ENCODE measurements around the gene LTBP3.

Gene LTBP3

DNA sequence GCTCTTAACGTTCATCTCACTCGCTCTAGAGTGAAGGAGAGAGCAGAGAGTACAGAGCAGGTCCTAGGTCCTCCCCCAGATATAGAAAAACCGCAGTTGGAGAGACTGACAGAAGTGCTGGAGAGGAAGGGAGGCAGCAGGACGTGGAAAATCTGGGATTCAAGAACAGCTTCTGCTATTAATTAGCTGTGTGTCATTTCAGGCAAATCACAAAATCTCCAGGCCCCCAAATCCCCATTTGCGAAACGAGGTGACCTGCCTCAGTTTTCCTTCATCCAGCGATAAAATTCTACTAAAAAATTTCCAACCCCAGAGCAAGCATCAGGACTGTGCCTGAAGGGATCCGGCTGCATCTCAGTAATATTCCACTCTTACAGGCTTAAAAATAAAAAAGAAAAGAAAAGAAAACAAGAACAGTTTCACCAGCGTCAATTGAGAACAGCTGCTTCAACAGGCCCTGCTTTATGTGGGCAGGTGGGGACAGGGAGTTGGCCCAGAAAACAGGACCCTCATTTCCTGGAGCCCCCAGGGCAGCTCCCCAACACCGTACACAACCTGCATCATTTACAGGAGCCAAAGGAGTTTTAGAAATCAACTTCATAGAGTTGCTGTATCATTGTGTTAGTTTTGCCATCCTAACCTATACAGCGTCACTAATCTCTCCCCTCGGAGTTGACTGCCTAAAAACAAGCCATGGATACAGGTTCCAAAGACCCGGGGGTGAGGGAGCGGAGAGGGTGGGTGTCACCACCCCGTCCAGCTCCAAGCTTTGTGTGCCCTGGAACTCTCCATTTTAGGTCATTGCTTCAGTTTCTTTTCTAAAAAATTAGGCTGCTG, 61.6 kb downstream of the LTBP3 start:
- no peaks in the 10 kb centered on the region for H3K27me3 ChIP-seq (ENCODE audit: control insufficient read depth in 2 of 2, insufficient read depth in 2 of 2, low read length in 2 of 2)
- peak overlapping the region; percentile 78 to 81 for H3K9ac ChIP-seq (ENCODE audit: low read depth in 1 of 2, low read length in 2 of 2)
- H3K27ac ChIP-seq (ENCODE audit: low read depth in 2 of 2, low read length in 2 of 2), result peak overlapping the region; percentile 100
- peaks cover 9 to 14% of the 10 kb centered on the region in 2 donors for H3K36me3 ChIP-seq (ENCODE audit: control insufficient read depth in 2 of 2, insufficient read depth in 2 of 2, low read length in 2 of 2)
- H3K9me3 ChIP-seq (ENCODE audit: control insufficient read depth in 2 of 2, low read length in 2 of 2), result peaks cover 0 to 2% of the 10 kb centered on the region in 2 donors
- peak overlapping the region; percentile 62 to 65 for H3K4me3 ChIP-seq (ENCODE audit: low read length in 2 of 2)
- peaks cover 40 to 48% of the 10 kb centered on the region in 2 donors for H3K4me1 ChIP-seq (ENCODE audit: control insufficient read depth in 2 of 2, insufficient read depth in 2 of 2, low read length in 2 of 2)

DNA sequence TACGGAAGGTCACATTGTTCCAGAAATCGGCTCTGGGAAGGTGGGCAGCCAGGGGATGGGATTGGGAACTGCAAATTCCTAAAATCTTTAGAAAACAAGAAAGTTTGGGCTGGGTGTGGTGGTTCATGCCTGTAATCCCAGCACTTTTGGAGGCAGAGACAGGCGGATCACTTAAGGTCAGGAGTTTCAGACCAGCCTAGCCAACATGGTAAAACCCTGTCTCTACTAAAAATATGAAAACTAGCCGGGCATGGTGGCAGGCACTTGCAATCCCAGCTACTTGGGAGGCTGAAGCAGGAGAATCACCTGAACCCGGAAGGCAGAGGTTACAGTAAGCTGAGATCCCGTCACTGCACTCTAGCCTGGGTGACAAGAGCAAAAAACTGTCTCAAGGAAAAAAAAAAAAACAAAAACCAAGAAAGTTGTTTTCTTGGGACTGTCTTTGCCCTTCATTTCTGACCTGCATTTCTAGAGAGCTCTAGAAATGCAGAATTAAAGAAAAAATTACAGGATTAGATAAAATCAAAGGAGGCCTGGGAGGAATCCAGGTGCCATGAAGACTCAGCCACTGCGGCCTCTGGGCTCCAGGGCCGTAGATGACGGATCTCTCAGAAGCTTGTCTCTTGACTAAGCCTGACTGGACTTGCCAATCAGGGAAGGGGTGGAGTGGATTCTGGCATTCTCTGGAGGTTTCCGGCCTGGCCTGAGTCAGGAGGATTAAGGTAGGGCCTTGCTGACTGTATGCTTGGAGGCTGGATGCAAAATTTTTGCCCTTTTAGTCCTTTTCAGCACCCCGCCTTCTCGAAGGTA, 64.6 kb downstream of the LTBP3 start:
- peaks cover 70 to 77% of the 10 kb centered on the region in 2 donors for H3K4me1 ChIP-seq (ENCODE audit: control insufficient read depth in 2 of 2, insufficient read depth in 2 of 2, low read length in 2 of 2)
- H3K27ac ChIP-seq (ENCODE audit: low read depth in 2 of 2, low read length in 2 of 2), result peak overlapping the region; percentile 92 to 96
- H3K9ac ChIP-seq (ENCODE audit: low read depth in 1 of 2, low read length in 2 of 2), result peak overlapping the region; percentile 47 to 76
- no peaks in the 10 kb centered on the region for H3K36me3 ChIP-seq (ENCODE audit: control insufficient read depth in 2 of 2, insufficient read depth in 2 of 2, low read length in 2 of 2)
- no peaks in the 10 kb centered on the region for H3K9me3 ChIP-seq (ENCODE audit: control insufficient read depth in 2 of 2, low read length in 2 of 2)
- H3K4me3 ChIP-seq (ENCODE audit: low read length in 2 of 2), result no peak overlapping the region
- H3K27me3 ChIP-seq (ENCODE audit: control insufficient read depth in 2 of 2, insufficient read depth in 2 of 2, low read length in 2 of 2), result no peaks in the 10 kb centered on the region

DNA sequence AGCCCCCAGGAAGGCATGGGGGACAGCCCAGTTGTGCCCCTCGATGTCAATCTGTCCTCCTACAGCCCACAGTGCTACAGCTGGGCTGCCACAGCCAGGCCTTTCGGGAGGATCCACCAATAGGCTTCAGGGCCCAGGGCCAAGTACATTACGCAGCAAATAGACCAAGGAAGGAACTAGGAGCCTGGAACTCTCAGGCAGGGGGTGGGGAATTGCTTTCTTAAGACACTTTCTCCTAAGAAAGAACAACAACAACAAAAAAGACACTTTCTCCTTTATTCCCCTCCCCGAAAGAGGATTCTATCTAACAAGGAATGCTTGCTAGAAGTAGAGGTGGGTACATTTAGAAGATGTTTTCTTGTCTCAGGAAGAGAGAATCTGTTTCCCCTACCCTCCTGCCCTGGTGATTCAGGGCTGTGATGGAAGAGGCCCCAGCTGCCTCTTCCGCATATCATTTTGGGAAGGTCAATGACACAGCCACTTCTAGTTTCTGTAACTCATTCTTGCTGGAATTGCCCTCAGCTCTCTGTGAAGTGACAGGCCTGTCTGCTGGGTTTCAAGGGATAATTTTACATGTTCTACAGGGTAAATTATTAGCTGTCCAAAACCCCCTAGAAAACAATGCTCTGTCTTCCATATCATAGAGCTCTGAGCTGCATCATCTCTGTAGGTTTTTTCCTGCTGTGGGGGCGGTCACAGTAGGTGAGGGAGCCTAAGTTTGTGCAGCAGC, 65.4 kb downstream of the LTBP3 start:
- peak overlapping the region; percentile 92 to 96 for H3K27ac ChIP-seq (ENCODE audit: low read depth in 2 of 2, low read length in 2 of 2)
- H3K27me3 ChIP-seq (ENCODE audit: control insufficient read depth in 2 of 2, insufficient read depth in 2 of 2, low read length in 2 of 2), result no peaks in the 10 kb centered on the region
- H3K9me3 ChIP-seq (ENCODE audit: control insufficient read depth in 2 of 2, low read length in 2 of 2), result no peaks in the 10 kb centered on the region
- H3K9ac ChIP-seq (ENCODE audit: low read depth in 1 of 2, low read length in 2 of 2), result peak overlapping the region; percentile 47 to 76
- H3K4me3 ChIP-seq (ENCODE audit: low read length in 2 of 2), result no peak overlapping the region
- no peaks in the 10 kb centered on the region for H3K36me3 ChIP-seq (ENCODE audit: control insufficient read depth in 2 of 2, insufficient read depth in 2 of 2, low read length in 2 of 2)
- peaks cover 77 to 85% of the 10 kb centered on the region in 2 donors for H3K4me1 ChIP-seq (ENCODE audit: control insufficient read depth in 2 of 2, insufficient read depth in 2 of 2, low read length in 2 of 2)

DNA sequence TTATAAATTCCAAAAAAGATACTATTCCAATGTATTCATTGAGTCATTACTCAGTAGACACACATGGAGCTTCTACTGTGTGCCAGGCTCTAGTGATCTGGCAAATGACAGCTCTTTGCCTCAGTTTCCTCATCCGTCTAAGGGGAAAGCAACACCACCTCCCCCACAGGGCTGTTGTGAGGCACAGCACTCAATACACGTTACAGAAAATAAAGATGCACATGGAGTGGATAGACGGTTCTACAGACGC, 65.8 kb downstream of the LTBP3 start:
- no peaks in the 10 kb centered on the region for H3K27me3 ChIP-seq (ENCODE audit: control insufficient read depth in 2 of 2, insufficient read depth in 2 of 2, low read length in 2 of 2)
- H3K9ac ChIP-seq (ENCODE audit: low read depth in 1 of 2, low read length in 2 of 2), result peak overlapping the region; percentile 47 to 76
- H3K27ac ChIP-seq (ENCODE audit: low read depth in 2 of 2, low read length in 2 of 2), result peak overlapping the region; percentile 92 to 96
- H3K9me3 ChIP-seq (ENCODE audit: control insufficient read depth in 2 of 2, low read length in 2 of 2), result no peaks in the 10 kb centered on the region
- H3K4me1 ChIP-seq (ENCODE audit: control insufficient read depth in 2 of 2, insufficient read depth in 2 of 2, low read length in 2 of 2), result peaks cover 79 to 89% of the 10 kb centered on the region in 2 donors
- H3K4me3 ChIP-seq (ENCODE audit: low read length in 2 of 2), result peak overlapping the region in 1 of 2 donors; percentile 56
- no peaks in the 10 kb centered on the region for H3K36me3 ChIP-seq (ENCODE audit: control insufficient read depth in 2 of 2, insufficient read depth in 2 of 2, low read length in 2 of 2)

DNA sequence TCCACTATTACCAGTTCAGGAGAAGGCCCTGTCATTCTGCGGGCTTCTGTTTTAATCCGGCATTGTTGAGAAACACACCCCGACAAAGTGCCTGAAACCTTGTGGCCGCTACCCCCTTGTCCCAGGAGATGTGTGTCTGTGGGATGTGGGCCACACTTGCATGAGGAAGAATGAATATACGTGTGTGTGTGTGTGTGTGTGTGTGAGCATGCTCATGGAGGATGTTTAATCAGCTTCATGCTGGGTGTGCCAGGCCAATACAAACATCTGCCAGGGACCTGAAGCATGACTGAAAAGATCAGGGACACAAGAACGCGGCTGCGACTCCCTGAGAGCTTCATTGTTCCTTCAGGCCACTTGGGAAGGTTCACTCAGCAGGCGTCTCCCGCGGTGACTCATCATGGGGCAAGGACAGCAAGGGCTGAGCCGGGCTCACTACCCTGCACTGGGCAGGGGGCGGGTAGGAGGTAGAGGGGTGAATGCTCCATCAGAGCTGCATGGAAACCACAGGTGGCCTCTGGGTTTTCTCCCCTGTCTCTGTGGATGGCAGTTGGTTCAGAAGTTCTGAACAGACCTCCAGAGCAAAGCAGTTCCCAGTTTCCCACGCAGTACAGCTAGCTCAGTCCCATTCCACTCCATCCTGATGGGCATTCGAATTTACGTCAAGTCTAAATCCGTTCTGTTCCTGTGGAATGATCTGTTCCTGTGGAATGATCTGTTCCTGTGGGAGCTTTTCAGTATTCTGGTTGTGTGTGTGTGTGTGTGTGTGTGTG, 66.4 kb downstream of the LTBP3 start:
- peak overlapping the region; percentile 92 to 96 for H3K27ac ChIP-seq (ENCODE audit: low read depth in 2 of 2, low read length in 2 of 2)

DNA sequence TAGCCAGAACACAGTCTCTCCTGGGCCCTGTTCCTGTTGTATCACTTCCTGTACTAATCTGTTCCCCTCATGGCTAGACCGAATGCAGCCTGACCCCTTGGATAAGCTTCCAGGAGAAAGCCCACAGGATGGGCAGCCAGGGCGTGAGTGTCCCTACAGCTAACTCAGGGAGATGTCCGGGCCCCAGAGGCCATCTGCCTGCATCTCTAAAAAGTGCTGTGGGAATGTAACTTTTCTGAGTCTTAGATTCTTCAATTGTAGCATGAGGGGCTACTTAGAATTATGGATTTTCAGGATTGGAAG, 67.0 kb downstream of the LTBP3 start:
- Histone ChIP-seq H3K4me3 (ENCODE audit: low read length in 2 of 2) (no peak overlapping the region), H3K27ac (ENCODE audit: low read depth in 2 of 2, low read length in 2 of 2) (peak overlapping the region; percentile 92 to 96), H3K9me3 (ENCODE audit: control insufficient read depth in 2 of 2, low read length in 2 of 2) (no peaks in the 10 kb centered on the region), H3K4me1 (ENCODE audit: control insufficient read depth in 2 of 2, insufficient read depth in 2 of 2, low read length in 2 of 2) (peaks cover 73 to 82% of the 10 kb centered on the region in 2 donors), H3K9ac (ENCODE audit: low read depth in 1 of 2, low read length in 2 of 2) (peak overlapping the region; percentile 49 to 76), H3K27me3 (ENCODE audit: control insufficient read depth in 2 of 2, insufficient read depth in 2 of 2, low read length in 2 of 2) (no peaks in the 10 kb centered on the region), H3K36me3 (ENCODE audit: control insufficient read depth in 2 of 2, insufficient read depth in 2 of 2, low read length in 2 of 2) (no peaks in the 10 kb centered on the region)

More for the DNA sequence above, 66.4 kb downstream of the LTBP3 start:
- H3K9me3 ChIP-seq (ENCODE audit: control insufficient read depth in 2 of 2, low read length in 2 of 2), result no peaks in the 10 kb centered on the region
- peaks cover 76 to 89% of the 10 kb centered on the region in 2 donors for H3K4me1 ChIP-seq (ENCODE audit: control insufficient read depth in 2 of 2, insufficient read depth in 2 of 2, low read length in 2 of 2)
- peak overlapping the region; percentile 47 to 76 for H3K9ac ChIP-seq (ENCODE audit: low read depth in 1 of 2, low read length in 2 of 2)
- H3K4me3 ChIP-seq (ENCODE audit: low read length in 2 of 2), result peak overlapping the region; percentile 18 to 56
- no peaks in the 10 kb centered on the region for H3K27me3 ChIP-seq (ENCODE audit: control insufficient read depth in 2 of 2, insufficient read depth in 2 of 2, low read length in 2 of 2)
- H3K36me3 ChIP-seq (ENCODE audit: control insufficient read depth in 2 of 2, insufficient read depth in 2 of 2, low read length in 2 of 2), result no peaks in the 10 kb centered on the region

DNA sequence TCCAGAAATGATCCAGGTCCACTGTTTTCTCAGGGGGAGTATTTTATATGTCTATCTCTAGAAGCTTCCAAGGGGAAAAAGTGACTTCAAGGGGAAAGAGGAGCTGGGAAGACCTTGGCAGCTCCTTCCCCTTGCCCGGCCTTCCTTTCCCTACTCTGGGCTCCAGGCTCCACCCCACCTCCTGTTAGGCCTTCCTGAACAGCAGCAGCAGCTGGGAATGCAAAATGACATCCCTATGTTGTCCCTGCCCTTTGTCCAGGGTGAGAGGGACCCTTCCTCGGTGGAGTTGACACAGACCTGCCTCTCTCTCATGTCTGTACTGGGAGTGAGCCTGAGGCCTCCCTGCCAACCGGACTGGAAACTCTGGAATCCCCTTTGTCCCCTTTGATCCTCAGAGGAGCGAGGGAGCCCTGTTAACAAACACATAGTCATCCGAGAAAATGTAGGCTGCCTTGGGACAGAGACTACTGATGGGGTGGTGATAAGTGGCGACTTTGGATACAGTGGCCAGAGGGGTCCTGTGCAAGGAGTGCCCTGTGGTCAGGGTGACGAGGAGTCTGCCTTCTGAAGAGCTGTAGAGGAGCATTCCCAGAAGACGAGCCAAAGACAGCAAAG, 68.3 kb downstream of the LTBP3 start:
- Histone ChIP-seq H3K9ac (ENCODE audit: low read depth in 1 of 2, low read length in 2 of 2) (peak overlapping the region; percentile 48 to 68), H3K27me3 (ENCODE audit: control insufficient read depth in 2 of 2, insufficient read depth in 2 of 2, low read length in 2 of 2) (no peaks in the 10 kb centered on the region), H3K4me3 (ENCODE audit: low read length in 2 of 2) (peak overlapping the region; percentile 17 to 35)

DNA sequence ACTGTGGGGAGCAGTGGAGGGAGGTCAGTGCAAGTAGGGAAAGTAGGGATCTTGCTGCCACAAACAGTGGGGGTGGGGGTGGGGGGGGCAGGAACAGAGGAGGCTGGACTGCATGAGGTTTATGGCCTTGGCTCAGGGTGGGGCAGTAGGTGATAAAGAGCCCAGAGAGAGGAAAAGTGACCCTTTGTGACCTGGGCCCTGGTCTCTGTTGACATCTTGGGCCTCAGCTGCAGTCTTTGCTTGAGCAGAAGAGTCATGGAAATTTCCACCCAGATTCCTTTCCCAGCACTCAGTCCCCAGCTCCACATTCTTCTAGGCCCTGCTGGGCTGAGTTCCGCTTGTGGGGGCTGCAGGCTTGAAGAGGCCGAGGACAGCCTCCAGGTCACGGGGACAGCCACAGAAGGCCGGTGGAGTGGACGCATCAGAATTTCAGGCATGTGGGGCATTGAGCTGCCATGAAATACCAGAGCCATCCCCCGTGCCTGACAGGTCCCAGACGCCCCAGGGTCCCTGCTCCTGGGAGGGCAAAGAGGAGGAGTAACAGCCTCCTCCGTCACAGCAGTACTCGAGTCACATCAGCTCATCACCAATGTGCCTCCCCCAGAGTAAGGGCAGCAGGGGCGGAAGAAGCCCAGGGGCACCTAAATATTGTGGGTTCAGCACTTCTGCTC, 69.0 kb downstream of the LTBP3 start:
- H3K36me3 ChIP-seq (ENCODE audit: control insufficient read depth in 2 of 2, insufficient read depth in 2 of 2, low read length in 2 of 2), result no peaks in the 10 kb centered on the region
- peak overlapping the region; percentile 92 to 96 for H3K27ac ChIP-seq (ENCODE audit: low read depth in 2 of 2, low read length in 2 of 2)
- H3K9me3 ChIP-seq (ENCODE audit: control insufficient read depth in 2 of 2, low read length in 2 of 2), result no peaks in the 10 kb centered on the region
- peak overlapping the region in 1 of 2 donors; percentile 35 for H3K4me3 ChIP-seq (ENCODE audit: low read length in 2 of 2)
- no peaks in the 10 kb centered on the region for H3K27me3 ChIP-seq (ENCODE audit: control insufficient read depth in 2 of 2, insufficient read depth in 2 of 2, low read length in 2 of 2)
- H3K9ac ChIP-seq (ENCODE audit: low read depth in 1 of 2, low read length in 2 of 2), result peak overlapping the region; percentile 48 to 68
- peaks cover 66 to 80% of the 10 kb centered on the region in 2 donors for H3K4me1 ChIP-seq (ENCODE audit: control insufficient read depth in 2 of 2, insufficient read depth in 2 of 2, low read length in 2 of 2)

More for the DNA sequence above, 68.3 kb downstream of the LTBP3 start:
- Histone ChIP-seq H3K9me3 (ENCODE audit: control insufficient read depth in 2 of 2, low read length in 2 of 2) (no peaks in the 10 kb centered on the region), H3K36me3 (ENCODE audit: control insufficient read depth in 2 of 2, insufficient read depth in 2 of 2, low read length in 2 of 2) (no peaks in the 10 kb centered on the region), H3K4me1 (ENCODE audit: control insufficient read depth in 2 of 2, insufficient read depth in 2 of 2, low read length in 2 of 2) (peaks cover 70 to 86% of the 10 kb centered on the region in 2 donors), H3K27ac (ENCODE audit: low read depth in 2 of 2, low read length in 2 of 2) (peak overlapping the region; percentile 92 to 96)

Data from mucosa of rectum (tissue), 2 donors.